Duodenal mucosa (tissue), 2 donors: ENCODE data around the gene OR10J5.

ENCODE experiments used
- H3K27ac ChIP-seq: one replicate; pipeline ENCODE4 v1.7.0; 2013; ENCODE audit warnings: low read depth, low read length
- H3K27me3 ChIP-seq, 2 donors: one replicate each; pipeline ENCODE4 v1.7.0; 2013; ENCODE audit warnings: low read length in 2 of 2, control low read depth in 1 of 2; ENCODE audit not compliant: insufficient read depth in 2 of 2, control insufficient read depth in 1 of 2
- H3K36me3 ChIP-seq, 2 donors: one replicate each; pipeline ENCODE4 v1.7.0; 2013; ENCODE audit warnings: low read length in 2 of 2, control low read depth in 1 of 2; ENCODE audit not compliant: insufficient read depth in 2 of 2, control insufficient read depth in 1 of 2
- H3K4me1 ChIP-seq, 2 donors: one replicate each; pipeline ENCODE4 v1.7.0; 2013; ENCODE audit warnings: low read length in 2 of 2, control low read depth in 1 of 2; ENCODE audit not compliant: insufficient read depth in 2 of 2, control insufficient read depth in 1 of 2
- H3K4me3 ChIP-seq, 2 donors: one replicate each; pipeline ENCODE4 v1.7.0; 2013; ENCODE audit warnings: low read length in 2 of 2, low read depth in 1 of 2
- H3K9ac ChIP-seq, 2 donors: one replicate each; pipeline ENCODE4 v1.7.0; 2013; ENCODE audit warnings: low read length in 2 of 2, low read depth in 1 of 2
- H3K9me3 ChIP-seq, 2 donors: one replicate each; pipeline ENCODE4 v1.7.0; 2013; ENCODE audit warnings: low read length in 2 of 2, control low read depth in 1 of 2; ENCODE audit not compliant: control insufficient read depth in 1 of 2

Gene OR10J5, protein sequence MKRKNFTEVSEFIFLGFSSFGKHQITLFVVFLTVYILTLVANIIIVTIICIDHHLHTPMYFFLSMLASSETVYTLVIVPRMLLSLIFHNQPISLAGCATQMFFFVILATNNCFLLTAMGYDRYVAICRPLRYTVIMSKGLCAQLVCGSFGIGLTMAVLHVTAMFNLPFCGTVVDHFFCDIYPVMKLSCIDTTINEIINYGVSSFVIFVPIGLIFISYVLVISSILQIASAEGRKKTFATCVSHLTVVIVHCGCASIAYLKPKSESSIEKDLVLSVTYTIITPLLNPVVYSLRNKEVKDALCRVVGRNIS

DNA sequence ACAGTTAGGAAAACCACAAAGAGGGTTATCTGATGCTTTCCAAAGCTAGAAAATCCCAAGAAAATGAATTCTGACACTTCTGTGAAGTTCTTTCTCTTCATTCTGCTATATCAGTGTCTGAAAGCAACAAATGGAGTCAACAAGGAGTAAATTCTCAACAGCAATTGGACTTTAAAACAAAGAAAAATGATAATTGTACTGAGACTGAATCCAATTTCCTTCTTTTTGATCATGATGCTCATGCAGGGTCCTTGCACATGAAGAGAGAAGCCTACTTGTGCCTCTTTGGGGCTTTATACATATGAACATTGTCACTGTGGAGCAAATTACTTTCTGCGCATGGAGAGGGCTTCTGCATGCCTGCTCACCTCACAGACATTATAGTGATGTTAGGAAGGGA, at the start of gene OR10J5:
OR10J5 (minus strand) TSS at position 101 of the 400 bp plus-strand sequence; CDS start at position 101, 0 bp downstream.
- Histone ChIP-seq H3K27me3 (peaks cover 0 to 2% of the 10 kb centered on the region in 2 donors), H3K4me1 (no peaks in the 10 kb centered on the region), H3K9me3 (no peaks in the 10 kb centered on the region), H3K27ac (no peak within 1 kb of the TSS), H3K36me3 (no peaks in the 10 kb centered on the region), H3K4me3 (no peak within 1 kb of the TSS), H3K9ac (no peak within 1 kb of the TSS)

DNA sequence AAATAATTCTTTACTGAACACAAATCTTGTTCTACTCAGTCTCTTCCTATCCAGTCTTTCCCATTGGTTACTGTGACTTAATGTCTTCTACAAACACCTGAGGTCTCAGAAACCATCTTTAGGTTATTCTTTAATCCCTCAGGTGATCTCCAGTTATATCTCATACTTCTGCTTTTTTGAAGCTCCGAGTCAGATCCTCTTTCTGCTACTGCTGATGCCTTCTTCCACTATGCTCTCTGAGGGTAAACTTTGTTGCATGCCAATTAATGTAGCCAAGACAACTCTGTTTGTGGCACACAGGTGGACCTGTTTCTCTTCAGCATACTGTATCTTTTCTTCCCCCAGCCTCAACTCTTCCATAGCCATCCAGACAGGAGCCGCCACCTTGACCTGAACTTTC, 48.7 kb upstream of the OR10J5 start:
- H3K4me1 ChIP-seq, result no peaks in the 10 kb centered on the region
- no peak overlapping the region for H3K4me3 ChIP-seq
- no peak overlapping the region for H3K27ac ChIP-seq
- no peaks in the 10 kb centered on the region for H3K27me3 ChIP-seq
- no peak overlapping the region for H3K9ac ChIP-seq
- H3K9me3 ChIP-seq, result no peaks in the 10 kb centered on the region
- H3K36me3 ChIP-seq, result no peaks in the 10 kb centered on the region

DNA sequence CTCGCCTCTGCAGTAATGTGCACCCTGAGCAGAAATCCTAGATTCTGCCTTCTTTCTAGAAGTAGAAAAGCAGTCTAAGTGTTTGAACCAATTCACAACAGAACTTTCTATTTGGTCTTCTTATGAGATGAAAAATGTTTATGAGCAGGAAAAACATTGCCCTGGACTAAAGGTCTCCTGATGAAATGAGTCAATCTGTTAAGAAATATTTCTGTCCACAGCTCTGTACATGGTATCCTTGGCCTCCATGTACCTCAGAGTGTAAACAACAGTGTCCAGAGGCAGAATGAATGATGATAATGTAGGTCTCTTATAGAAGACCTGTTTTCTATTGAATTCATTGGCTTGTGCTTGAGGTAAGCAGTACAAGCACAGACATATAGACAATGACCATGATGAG, 45.6 kb upstream of the OR10J5 start:
- Histone ChIP-seq H3K4me1 (no peaks in the 10 kb centered on the region), H3K9me3 (no peaks in the 10 kb centered on the region), H3K27me3 (no peaks in the 10 kb centered on the region), H3K36me3 (no peaks in the 10 kb centered on the region), H3K27ac (no peak overlapping the region), H3K9ac (no peak overlapping the region), H3K4me3 (no peak overlapping the region)

DNA sequence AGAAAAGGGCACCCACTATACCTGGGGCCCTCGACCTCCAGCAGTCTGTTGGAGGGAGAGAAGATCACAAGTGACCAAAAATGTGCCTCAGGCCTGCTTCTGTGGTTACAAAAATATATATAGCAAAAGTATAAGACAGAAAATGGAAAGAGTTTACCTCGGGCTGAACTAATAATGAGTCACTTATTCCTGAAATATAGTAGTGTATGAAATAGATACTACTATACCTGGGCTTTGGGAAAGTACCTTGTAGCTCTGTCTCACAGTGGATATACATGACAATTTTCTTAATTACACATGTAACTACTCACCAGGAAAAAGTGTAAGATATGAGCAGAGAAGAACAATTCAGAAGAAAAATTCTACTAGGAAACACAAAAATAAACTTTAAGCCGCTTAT, 44.5 kb upstream of the OR10J5 start:
- no peak overlapping the region for H3K9ac ChIP-seq
- no peaks in the 10 kb centered on the region for H3K36me3 ChIP-seq
- H3K27ac ChIP-seq, result no peak overlapping the region
- no peaks in the 10 kb centered on the region for H3K27me3 ChIP-seq
- H3K4me3 ChIP-seq, result no peak overlapping the region
- no peaks in the 10 kb centered on the region for H3K9me3 ChIP-seq
- H3K4me1 ChIP-seq, result no peaks in the 10 kb centered on the region

DNA sequence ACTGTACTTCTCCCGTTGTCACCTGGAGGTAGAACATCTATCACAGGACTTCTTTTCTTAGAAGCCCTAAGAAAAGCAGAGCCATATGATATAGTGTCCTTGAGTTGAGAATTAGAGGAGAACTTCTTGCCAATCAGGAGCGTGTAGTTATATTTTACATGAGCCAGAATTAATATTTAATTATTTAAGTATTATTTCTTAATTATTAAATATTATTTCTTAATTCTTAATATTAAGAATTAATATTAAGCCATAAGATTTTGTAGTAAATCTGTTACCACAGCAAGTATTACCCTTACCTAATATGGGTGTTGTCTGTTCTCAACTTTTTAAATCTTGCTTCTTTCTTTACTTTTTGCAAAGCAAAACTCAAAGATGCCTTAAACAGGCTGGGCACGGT, 41.6 kb upstream of the OR10J5 start:
- no peak overlapping the region for H3K27ac ChIP-seq
- no peaks in the 10 kb centered on the region for H3K27me3 ChIP-seq
- no peak overlapping the region for H3K9ac ChIP-seq
- H3K36me3 ChIP-seq, result no peaks in the 10 kb centered on the region
- H3K9me3 ChIP-seq, result no peaks in the 10 kb centered on the region
- H3K4me3 ChIP-seq, result no peak overlapping the region
- H3K4me1 ChIP-seq, result no peaks in the 10 kb centered on the region

DNA sequence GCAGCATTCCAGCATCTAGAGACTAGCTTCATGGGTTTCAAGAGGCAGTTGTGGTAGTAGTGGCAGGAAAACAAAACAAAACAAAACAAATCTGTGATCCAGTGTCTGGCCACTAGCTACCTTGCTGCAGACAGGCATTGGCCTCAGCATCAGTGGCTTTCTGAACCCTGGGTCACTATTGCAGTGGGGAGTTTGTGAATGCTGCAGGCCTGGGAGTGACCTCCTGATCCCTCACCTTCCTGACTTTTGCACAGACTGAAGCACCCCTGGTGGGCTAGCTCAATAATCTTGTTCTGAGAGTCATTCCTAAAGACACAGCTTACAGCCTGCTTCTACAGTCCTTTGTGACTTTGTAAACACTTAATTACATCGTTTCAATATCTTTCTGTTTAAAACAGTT, 26.9 kb upstream of the OR10J5 start:
- Histone ChIP-seq H3K9ac (no peak overlapping the region), H3K36me3 (no peaks in the 10 kb centered on the region), H3K27me3 (no peaks in the 10 kb centered on the region), H3K9me3 (peaks cover 0 to 3% of the 10 kb centered on the region in 2 donors), H3K4me3 (no peak overlapping the region), H3K4me1 (no peaks in the 10 kb centered on the region), H3K27ac (no peak overlapping the region)

DNA sequence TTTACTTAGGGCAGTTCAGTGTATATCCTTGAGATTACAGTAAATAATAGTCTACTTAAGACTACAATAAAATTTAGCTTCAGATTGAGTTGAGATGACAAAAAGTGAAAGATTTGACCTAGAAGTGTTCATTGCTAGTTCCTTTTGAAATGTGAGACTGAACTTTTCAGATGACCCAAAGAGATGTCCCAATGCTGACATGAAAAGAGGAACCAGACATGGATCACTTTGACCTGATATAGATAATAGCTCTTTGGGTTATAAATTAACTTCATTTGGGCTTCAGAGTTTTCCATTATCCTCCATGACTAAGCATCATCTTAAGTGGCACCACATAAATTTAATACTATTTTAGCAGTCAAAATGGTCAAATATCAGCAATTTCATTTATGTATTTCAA, 25.7 kb upstream of the OR10J5 start:
- Histone ChIP-seq H3K9me3 (peaks cover 0 to 3% of the 10 kb centered on the region in 2 donors), H3K27me3 (no peaks in the 10 kb centered on the region), H3K36me3 (no peaks in the 10 kb centered on the region), H3K4me1 (no peaks in the 10 kb centered on the region), H3K4me3 (no peak overlapping the region), H3K9ac (no peak overlapping the region), H3K27ac (no peak overlapping the region)

DNA sequence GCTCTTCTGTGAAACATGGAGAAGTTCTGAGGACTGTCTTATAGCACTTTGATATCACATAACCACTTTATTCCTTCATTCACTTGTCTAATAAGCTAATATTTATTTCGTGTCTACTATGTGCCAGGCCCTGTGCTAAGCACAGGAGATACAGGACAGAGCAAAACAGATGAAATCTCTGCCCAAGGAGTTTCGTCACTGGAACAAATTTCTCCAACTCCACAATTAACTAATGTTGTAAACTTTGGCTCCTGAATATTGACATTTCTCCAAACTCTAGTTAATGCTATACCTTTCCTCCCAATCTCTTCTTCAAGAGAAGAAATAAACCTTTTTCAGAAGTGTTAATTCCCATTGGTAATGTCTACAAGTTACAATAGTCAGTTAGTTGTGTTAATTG, 24.8 kb upstream of the OR10J5 start:
- H3K4me1 ChIP-seq, result no peaks in the 10 kb centered on the region
- no peaks in the 10 kb centered on the region for H3K27me3 ChIP-seq
- no peak overlapping the region for H3K9ac ChIP-seq
- no peaks in the 10 kb centered on the region for H3K36me3 ChIP-seq
- H3K4me3 ChIP-seq, result no peak overlapping the region
- no peak overlapping the region for H3K27ac ChIP-seq
- peaks cover 0 to 3% of the 10 kb centered on the region in 2 donors for H3K9me3 ChIP-seq

DNA sequence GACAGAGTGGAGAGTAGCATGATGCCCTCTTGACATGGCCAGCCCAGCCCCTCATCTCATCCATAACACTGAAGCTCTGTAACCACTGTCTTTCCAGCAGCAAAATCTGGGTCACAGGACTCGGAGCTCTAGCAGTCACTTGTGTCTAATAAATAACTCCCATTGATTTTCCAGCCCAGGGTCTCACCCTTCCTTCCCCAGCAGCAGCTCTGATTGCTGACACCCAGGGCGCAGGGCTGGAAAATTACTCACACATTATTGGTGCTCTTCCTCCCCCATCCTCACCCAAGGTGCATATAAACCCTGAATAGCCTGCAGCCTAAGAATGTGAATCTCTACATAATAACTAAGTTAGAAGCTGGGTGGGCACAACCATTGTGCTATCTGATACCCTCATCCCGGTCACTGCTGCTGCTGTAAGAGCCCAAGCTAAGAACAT, 21.1 kb upstream of the OR10J5 start:
- Histone ChIP-seq H3K36me3 (no peaks in the 10 kb centered on the region), H3K4me1 (no peaks in the 10 kb centered on the region), H3K9ac (no peak overlapping the region), H3K27ac (no peak overlapping the region), H3K9me3 (no peaks in the 10 kb centered on the region), H3K27me3 (no peaks in the 10 kb centered on the region), H3K4me3 (no peak overlapping the region)

DNA sequence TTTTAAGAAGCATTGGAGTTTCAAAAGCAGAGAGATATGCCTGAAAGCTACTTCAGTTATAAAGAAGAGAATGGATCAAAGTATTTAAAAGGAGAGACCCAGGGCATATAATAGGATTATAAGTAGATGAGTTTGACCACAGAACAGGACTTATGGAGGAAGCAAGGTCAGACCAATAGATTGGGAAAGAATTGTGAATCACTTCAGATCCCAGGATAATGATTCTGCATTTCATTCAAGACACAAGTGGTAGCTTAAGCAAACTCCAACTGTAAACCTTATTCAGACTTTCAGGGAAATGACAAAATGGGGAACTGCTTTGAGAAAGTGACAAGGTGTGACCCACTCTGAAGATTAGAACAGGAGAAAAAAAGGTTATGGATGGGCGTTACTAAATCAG, 18.9 kb upstream of the OR10J5 start:
- Histone ChIP-seq H3K9ac (no peak overlapping the region), H3K4me3 (no peak overlapping the region), H3K4me1 (no peaks in the 10 kb centered on the region), H3K27me3 (no peaks in the 10 kb centered on the region), H3K27ac (no peak overlapping the region), H3K36me3 (no peaks in the 10 kb centered on the region), H3K9me3 (no peaks in the 10 kb centered on the region)
